Measurements from ENCODE around the gene MS4A6E.

- no peak for TF ChIP-seq CTCF (IDR thresholded peaks at IDR 0.05 in 4 of 5, conservative IDR thresholded peaks at IDR 0.05 in 1 of 5)
- no peak for TF ChIP-seq POLR2A (IDR thresholded peaks at IDR 0.05)
These were observed 44.3 kb downstream of the MS4A6E start for GRCh38 chr11:60371386-60371785.

All from gastrocnemius medialis (tissue), 4 donors.